Upper lobe of right lung (tissue), 1 donor: ENCODE measurements around the gene TMEM8B. TPM values are rescaled to one million over a fixed set of nuclear protein-coding genes. Genes with fewer than 3 reads are reported as not detected.

ENCODE experiments used
- ATAC-seq: fragments of 200-7000 bp; cut with Tn5 transposase; one replicate; pipeline ENCODE4 v1.9.1; 2020; ENCODE audit warnings: mild to moderate bottlenecking, moderate library complexity
- DNase-seq: peaks from one replicate; pipeline ENCODE4 v3.0.0-alpha.2; 2020
- H3K27ac ChIP-seq: fragments of 200-600 bp; one replicate; pipeline ENCODE4 v1.8.0; 2022
- H3K27me3 ChIP-seq: fragments of 200-600 bp; one replicate; pipeline ENCODE4 v1.8.0; 2022; ENCODE audit warnings: mild to moderate bottlenecking
- H3K36me3 ChIP-seq: fragments of 200-600 bp; one replicate; pipeline ENCODE4 v1.8.0; 2022
- H3K4me1 ChIP-seq: fragments of 200-600 bp; one replicate; pipeline ENCODE4 v1.8.0; 2022
- H3K4me3 ChIP-seq: fragments of 200-600 bp; one replicate; pipeline ENCODE4 v1.8.0; 2022; ENCODE audit warnings: mild to moderate bottlenecking
- H3K9me3 ChIP-seq: fragments of 200-600 bp; one replicate; pipeline ENCODE4 v1.8.0; 2022
- intact Hi-C: fragments of 100-400 bp; cut with DNase I; formaldehyde crosslinking; loops from one replicate; pipeline ENCODE4 v1.11.0; 2022
- total RNA-seq: library from RNA; stranded (reverse); fragmentation: NEBNext Ultra II Directional; extraction: Animal tissue kit (Norgen Biotek cat#: 25700); gene quantifications from one replicate; pipeline ENCODE4 v1.2.1, GENCODE V29; 2021
- TF ChIP-seq, protein P1 (sequence below): fragments of 200-600 bp; IDR thresholded peaks from one replicate; pipeline ENCODE4 v1.8.0; 2022; ENCODE audit warnings: antibody characterized with exemption
- donor health status: DM: no; HTN: yes; CAD: no; lungs with severe emphysema.

TMEM8B gene
- total RNA-seq, 1 donor from 2014 or later, result 13.7 TPM

DNA sequence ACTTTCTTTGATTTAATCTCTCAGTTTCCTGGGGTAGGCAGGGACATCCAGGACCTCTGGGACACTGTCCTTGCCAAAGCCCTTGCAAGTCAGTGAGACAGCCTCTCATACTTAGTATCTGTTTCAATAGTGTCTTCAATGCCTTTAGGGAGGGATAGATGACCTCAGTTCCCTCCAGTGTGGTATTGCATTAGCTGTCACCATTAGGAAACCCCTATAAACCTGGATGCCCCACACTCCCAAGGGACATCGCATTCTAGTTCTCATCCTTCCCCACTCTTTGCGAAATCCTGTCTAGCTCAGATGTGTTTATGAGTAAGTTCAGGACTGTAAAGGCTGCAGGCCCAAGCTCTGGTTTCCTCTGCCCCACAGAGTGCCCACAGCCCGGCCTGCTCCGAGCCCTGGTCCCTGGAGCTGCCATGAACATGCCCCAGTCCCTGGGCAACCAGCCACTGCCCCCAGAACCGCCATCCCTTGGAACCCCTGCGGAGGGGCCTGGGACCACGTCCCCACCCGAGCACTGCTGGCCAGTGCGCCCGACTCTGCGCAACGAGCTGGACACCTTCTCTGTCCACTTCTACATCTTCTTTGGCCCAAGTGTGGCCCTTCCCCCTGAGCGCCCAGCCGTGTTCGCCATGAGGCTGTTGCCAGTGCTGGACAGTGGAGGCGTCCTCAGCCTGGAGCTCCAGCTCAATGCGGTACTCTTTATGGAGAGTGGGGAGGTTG, 13.2 kb downstream of the TMEM8B start:
- intact Hi-C loops, result no loop called here
- H3K9me3 ChIP-seq, result no peaks in the 10 kb centered on the region
- H3K27me3 ChIP-seq, result no peaks in the 10 kb centered on the region
- TF ChIP-seq, protein P1, sequence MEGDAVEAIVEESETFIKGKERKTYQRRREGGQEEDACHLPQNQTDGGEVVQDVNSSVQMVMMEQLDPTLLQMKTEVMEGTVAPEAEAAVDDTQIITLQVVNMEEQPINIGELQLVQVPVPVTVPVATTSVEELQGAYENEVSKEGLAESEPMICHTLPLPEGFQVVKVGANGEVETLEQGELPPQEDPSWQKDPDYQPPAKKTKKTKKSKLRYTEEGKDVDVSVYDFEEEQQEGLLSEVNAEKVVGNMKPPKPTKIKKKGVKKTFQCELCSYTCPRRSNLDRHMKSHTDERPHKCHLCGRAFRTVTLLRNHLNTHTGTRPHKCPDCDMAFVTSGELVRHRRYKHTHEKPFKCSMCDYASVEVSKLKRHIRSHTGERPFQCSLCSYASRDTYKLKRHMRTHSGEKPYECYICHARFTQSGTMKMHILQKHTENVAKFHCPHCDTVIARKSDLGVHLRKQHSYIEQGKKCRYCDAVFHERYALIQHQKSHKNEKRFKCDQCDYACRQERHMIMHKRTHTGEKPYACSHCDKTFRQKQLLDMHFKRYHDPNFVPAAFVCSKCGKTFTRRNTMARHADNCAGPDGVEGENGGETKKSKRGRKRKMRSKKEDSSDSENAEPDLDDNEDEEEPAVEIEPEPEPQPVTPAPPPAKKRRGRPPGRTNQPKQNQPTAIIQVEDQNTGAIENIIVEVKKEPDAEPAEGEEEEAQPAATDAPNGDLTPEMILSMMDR, result no peak
- DNase-seq, result no peak
- H3K4me3 ChIP-seq, result no peak overlapping the region
- peaks cover 33% of the 10 kb centered on the region for H3K4me1 ChIP-seq
- ATAC-seq, result no peak
- no peaks in the 10 kb centered on the region for H3K36me3 ChIP-seq
- no peak overlapping the region for H3K27ac ChIP-seq

DNA sequence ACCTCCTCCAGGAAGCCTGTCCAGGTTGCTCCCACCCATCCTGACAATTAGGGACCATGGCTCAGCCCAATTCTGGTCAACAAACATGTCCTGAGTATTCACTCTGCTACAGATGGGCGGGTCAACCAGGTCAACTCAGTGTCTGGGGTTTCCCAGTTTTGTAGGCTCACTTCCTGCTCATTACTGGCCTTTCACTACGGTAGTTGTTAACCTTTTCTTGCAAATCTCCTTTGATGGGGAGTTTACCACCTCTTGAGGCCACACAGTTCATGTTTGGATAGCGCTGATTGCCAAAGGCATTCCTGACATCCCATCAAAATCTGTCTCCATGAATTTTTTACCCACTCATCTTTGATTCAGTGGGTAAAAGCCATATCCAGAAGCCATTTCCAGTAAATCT, 13.8 kb downstream of the TMEM8B start:
- Histone ChIP-seq H3K4me1 (peaks cover 33% of the 10 kb centered on the region), H3K9me3 (no peaks in the 10 kb centered on the region), H3K36me3 (no peaks in the 10 kb centered on the region), H3K27ac (no peak overlapping the region), H3K4me3 (no peak overlapping the region), H3K27me3 (no peaks in the 10 kb centered on the region)
- DNase-seq (no peak), ATAC-seq (no peak)
- TF ChIP-seq, protein P1, result no peak
- intact Hi-C loops, result no loop called here

DNA sequence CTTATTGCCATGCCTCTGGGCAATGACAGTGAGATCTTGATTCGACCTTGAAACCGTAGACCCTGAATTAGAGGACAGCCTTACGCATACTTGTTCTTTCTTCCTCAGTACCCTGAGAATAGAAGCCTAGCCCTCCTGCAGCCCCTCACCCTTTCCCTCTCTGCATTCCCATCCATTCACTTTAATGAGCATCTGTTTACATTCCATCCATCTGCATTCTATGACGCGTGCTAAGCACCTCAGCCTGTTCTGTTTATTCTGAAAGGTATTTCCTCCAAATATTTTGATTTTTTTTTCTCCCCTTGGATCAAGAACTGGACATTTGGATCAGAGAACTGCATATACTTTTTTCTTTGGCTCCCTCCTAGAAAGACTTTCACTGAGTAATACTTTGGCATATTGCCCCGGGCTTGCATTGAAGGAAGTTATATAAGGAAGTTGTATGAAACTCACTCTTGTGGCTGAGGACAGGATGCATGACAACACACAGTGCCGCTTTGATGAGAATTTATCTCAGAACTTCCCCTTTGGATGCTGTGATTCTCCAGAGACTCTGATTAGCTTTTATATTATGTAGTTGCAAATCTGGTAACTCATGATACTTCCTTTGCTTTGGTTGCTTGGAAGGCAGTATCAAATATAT, 15.7 kb downstream of the TMEM8B start:
- H3K9me3 ChIP-seq, result no peaks in the 10 kb centered on the region
- TF ChIP-seq, protein P1, result no peak
- ATAC-seq (peak; percentile 82), DNase-seq (no peak)
- H3K27ac ChIP-seq, result peak overlapping the region; percentile 63
- peaks cover 33% of the 10 kb centered on the region for H3K4me1 ChIP-seq
- no peaks in the 10 kb centered on the region for H3K36me3 ChIP-seq
- H3K4me3 ChIP-seq, result no peak overlapping the region
- intact Hi-C loops, result no loop called here
- no peaks in the 10 kb centered on the region for H3K27me3 ChIP-seq

DNA sequence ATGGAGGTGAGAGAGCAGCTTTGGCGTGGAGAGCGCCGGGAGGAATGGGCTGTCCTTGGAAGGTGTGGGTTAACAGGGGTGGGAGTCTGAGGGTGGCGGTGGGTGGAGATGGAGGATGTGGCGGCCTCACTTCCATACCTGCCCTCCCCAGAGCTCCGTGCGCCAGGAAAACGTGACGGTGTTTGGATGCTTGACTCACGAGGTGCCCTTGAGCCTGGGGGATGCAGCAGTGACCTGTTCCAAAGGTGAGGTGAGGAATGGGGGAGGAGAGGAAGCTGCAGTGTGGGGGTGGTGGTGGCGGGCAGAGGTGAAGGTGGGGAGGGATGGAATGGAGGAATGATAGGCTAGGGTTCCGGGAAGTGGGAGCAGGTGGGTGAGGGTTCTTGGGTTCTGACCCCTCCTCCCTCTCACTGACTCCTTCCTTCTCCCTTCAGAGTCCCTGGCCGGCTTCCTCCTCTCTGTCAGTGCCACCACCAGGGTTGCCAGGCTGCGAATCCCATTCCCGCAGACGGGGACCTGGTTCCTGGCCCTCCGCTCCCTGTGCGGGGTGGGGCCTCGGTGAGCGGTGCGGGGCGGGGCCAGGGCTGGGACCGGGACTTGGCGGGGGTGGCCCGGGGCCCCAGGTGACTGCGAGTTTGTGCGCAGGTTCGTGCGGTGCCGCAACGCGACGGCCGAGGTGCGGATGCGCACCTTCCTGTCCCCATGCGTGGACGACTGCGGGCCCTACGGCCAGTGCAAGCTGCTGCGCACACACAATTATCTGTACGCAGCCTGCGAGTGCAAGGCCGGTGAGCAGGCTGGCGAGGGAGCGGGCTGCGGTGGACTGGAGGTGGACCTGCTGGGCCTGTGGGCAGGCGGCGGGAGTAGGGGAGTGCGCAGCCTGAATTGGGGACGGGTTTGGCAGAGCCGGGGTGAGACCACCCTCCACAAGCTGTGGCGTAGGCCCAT, 17.1 kb downstream of the TMEM8B start:
- peak overlapping the region; percentile 17 for H3K4me3 ChIP-seq
- intact Hi-C loops, result no loop called here
- peaks cover 33% of the 10 kb centered on the region for H3K4me1 ChIP-seq
- no peaks in the 10 kb centered on the region for H3K9me3 ChIP-seq
- peak; percentile 66 for ATAC-seq
- DNase-seq, result peak; percentile 74
- peak overlapping the region; percentile 63 for H3K27ac ChIP-seq
- TF ChIP-seq, protein P1, result no peak
- H3K36me3 ChIP-seq, result no peaks in the 10 kb centered on the region
- H3K27me3 ChIP-seq, result no peaks in the 10 kb centered on the region

DNA sequence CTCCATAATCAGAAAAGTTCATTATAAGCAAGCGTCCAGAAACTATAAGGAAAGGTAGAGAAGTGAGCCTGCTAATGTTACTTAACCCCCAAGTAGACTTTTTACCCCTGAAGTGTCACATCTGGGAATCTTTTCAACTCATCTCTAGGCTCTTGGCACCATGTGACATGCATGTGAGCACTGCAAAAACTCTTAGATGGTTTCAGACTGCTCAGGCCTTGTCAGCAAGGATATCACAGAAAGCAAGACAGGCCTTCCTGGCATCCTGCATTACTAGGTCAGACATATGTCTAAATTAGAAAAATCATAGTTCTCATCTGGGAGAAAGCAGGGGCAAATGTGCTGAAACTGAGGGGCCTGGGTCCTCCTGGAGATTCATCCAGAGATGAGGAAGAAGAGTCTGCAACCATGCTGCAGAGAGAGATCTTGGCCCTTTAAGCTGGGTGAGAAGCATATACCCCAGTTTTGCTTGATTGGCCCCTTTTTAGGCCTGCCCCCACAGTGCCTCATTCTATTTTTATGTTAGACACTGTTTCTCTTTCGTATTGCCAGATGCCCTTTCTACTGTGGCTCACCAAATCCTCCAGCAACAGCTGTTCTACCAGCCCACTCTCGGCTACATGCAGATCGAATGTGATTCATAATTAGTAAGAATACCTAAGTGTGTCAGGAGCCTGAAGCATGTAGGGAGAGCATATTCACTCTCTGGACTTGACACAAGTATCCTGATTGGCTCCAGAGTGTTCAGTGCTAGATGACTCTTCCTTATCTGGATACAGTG, 19.0 kb downstream of the TMEM8B start:
- TF ChIP-seq, protein P1, result no peak
- Histone ChIP-seq H3K9me3 (no peaks in the 10 kb centered on the region), H3K36me3 (no peaks in the 10 kb centered on the region), H3K4me3 (no peak overlapping the region), H3K4me1 (peaks cover 25% of the 10 kb centered on the region), H3K27ac (no peak overlapping the region), H3K27me3 (no peaks in the 10 kb centered on the region)
- ATAC-seq (no peak), DNase-seq (no peak)
- intact Hi-C loops, result no loop called here
